Neural crest cell (in vitro differentiated cells): ENCODE data around the gene FUZ. TPM values are rescaled to one million over a fixed set of nuclear protein-coding genes. Genes with fewer than 3 reads are reported as not detected.

Source experiments
- DNase-seq: peaks from one replicate; pipeline ENCODE4 v3.0.0; 2021; ENCODE audit warnings: low read depth, mixed read lengths, low spot score
- H3K27ac Mint-ChIP-seq: one replicate; pipeline ENCODE4 v1.8.0; 2021; ENCODE audit warnings: mild to moderate bottlenecking, mixed read lengths; ENCODE audit not compliant: unreplicated experiment
- H3K27me3 Mint-ChIP-seq: 2 replicates; pipeline ENCODE4 v1.8.0; 2021; ENCODE audit warnings: low read depth, mild to moderate bottlenecking, mixed read lengths
- H3K36me3 Mint-ChIP-seq: 2 replicates; pipeline ENCODE4 v1.8.0; 2021; ENCODE audit warnings: low read depth, mild to moderate bottlenecking, mixed read lengths
- H3K4me1 Mint-ChIP-seq: 2 replicates; pipeline ENCODE4 v1.8.0; 2021; ENCODE audit warnings: mixed read lengths
- H3K4me3 Mint-ChIP-seq: one replicate; pipeline ENCODE4 v1.8.0; 2021; ENCODE audit warnings: mild to moderate bottlenecking, mixed read lengths
- H3K9me3 Mint-ChIP-seq: 2 replicates; pipeline ENCODE4 v1.8.0; 2021; ENCODE audit warnings: mixed read lengths
- total RNA-seq: library from RNA; stranded (reverse); gene quantifications from 2 replicates; pipeline ENCODE4 v1.2.1, GENCODE V29; 2021
- TF ChIP-seq, protein P1 (sequence below): fragments of 200-600 bp; sonication (generic); conservative IDR thresholded peaks from 2 replicates; pipeline ENCODE4 v1.5.0; 2021; ENCODE audit warnings: antibody characterized with exemption, mild to moderate bottlenecking

Gene FUZ
- total RNA-seq, 1 donor from 2014 or later: 38.0 TPM

GRCh38 chr19:49787746-49788145 is 25.3 kb downstream of the FUZ start:
- no peak for DNase-seq
- no peaks in the 10 kb centered on the region for H3K4me1 Mint-ChIP-seq
- H3K27ac Mint-ChIP-seq: no peak overlapping the region
- no peaks in the 10 kb centered on the region for H3K27me3 Mint-ChIP-seq
- no peaks in the 10 kb centered on the region for H3K9me3 Mint-ChIP-seq
- TF ChIP-seq, protein P1, sequence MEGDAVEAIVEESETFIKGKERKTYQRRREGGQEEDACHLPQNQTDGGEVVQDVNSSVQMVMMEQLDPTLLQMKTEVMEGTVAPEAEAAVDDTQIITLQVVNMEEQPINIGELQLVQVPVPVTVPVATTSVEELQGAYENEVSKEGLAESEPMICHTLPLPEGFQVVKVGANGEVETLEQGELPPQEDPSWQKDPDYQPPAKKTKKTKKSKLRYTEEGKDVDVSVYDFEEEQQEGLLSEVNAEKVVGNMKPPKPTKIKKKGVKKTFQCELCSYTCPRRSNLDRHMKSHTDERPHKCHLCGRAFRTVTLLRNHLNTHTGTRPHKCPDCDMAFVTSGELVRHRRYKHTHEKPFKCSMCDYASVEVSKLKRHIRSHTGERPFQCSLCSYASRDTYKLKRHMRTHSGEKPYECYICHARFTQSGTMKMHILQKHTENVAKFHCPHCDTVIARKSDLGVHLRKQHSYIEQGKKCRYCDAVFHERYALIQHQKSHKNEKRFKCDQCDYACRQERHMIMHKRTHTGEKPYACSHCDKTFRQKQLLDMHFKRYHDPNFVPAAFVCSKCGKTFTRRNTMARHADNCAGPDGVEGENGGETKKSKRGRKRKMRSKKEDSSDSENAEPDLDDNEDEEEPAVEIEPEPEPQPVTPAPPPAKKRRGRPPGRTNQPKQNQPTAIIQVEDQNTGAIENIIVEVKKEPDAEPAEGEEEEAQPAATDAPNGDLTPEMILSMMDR: no peak
- H3K36me3 Mint-ChIP-seq: peaks cover 20% of the 10 kb centered on the region
- no peak overlapping the region for H3K4me3 Mint-ChIP-seq

DNA sequence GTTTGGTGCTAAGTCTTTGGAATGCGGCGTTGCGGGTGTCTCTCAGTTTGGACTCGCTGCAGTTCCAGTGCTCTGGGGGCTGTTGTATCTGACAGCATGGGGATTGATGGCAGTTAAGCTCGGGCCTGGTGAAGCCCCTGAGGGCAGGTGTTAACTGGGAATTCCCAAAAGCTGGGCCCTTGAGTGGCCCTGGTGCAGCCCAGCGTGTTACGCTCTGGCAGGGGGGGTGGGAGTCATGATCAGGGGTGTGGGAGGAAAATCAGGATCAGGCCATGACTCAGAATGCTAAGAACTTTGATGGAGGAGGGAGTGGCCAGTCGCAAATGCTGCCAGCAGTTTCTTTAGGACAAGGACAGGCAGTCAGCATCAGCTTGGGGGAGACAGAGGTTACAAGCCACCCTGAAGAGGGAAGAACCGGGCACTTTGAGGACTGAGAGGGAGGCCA is 26.7 kb downstream of the FUZ start:
- Mint-ChIP-seq H3K4me3 (no peak overlapping the region), H3K27me3 (no peaks in the 10 kb centered on the region), H3K4me1 (no peaks in the 10 kb centered on the region), H3K27ac (peak overlapping the region; percentile 52), H3K9me3 (no peaks in the 10 kb centered on the region), H3K36me3 (peaks cover 21% of the 10 kb centered on the region)
- DNase-seq: no peak
- TF ChIP-seq, protein P1: no peak

GRCh38 chr19:49782515-49782914 is 30.6 kb downstream of the FUZ start:
- no peak overlapping the region for H3K27ac Mint-ChIP-seq
- no peaks in the 10 kb centered on the region for H3K9me3 Mint-ChIP-seq
- TF ChIP-seq, protein P1: no peak
- peaks cover 21% of the 10 kb centered on the region for H3K36me3 Mint-ChIP-seq
- no peaks in the 10 kb centered on the region for H3K27me3 Mint-ChIP-seq
- H3K4me1 Mint-ChIP-seq: peaks cover 5% of the 10 kb centered on the region
- no peak overlapping the region for H3K4me3 Mint-ChIP-seq
- no peak for DNase-seq

DNA sequence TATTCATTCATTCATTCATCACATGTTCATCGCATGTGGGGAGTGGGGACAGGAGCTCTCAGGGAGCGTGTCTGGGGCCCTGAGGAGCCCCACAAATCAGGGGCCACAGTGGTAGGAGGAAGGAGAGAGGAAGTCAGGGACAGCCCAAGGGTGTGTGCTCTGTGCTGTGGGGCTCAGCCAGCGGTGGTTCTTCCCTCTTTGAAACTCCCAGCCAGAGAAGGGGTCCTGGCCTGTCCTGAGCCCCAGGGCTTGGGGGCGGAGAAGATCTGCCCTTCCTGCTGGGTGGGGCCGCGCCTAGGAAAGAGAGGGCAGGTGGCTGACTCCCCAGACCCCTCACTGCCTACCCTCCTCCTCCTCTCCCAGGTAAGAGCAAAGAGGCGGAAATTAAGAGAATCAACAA is 31.7 kb downstream of the FUZ start:
- peak overlapping the region; percentile 97 for H3K27ac Mint-ChIP-seq
- DNase-seq: no peak
- H3K36me3 Mint-ChIP-seq: peaks cover 21% of the 10 kb centered on the region
- H3K27me3 Mint-ChIP-seq: no peaks in the 10 kb centered on the region
- H3K9me3 Mint-ChIP-seq: no peaks in the 10 kb centered on the region
- no peak overlapping the region for H3K4me3 Mint-ChIP-seq
- TF ChIP-seq, protein P1: no peak
- peaks cover 5% of the 10 kb centered on the region for H3K4me1 Mint-ChIP-seq

DNA sequence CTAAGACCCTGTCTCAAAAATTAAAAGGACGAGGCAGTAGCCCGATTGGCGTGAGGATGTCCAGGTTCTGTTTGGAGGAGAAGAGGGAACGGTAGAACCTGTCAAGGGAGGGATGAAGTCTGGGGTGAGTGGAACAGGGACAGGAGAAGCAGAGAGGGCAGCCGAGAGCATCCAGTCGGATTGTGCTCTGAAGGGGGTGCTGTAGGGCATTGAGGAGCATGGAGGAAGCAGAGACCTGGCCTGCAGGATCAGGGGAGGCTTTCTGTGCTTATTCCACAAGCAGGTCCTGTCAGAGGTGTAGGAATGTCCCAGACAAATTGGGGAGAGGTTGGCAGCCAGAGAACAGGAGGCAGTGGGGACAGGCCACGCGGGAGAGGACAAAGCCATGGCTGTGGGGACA is 32.2 kb downstream of the FUZ start:
- peaks cover 5% of the 10 kb centered on the region for H3K4me1 Mint-ChIP-seq
- H3K4me3 Mint-ChIP-seq: no peak overlapping the region
- peak overlapping the region; percentile 97 for H3K27ac Mint-ChIP-seq
- TF ChIP-seq, protein P1: no peak
- H3K9me3 Mint-ChIP-seq: no peaks in the 10 kb centered on the region
- peaks cover 21% of the 10 kb centered on the region for H3K36me3 Mint-ChIP-seq
- no peaks in the 10 kb centered on the region for H3K27me3 Mint-ChIP-seq
- DNase-seq: no peak
